ENCODE measurements around the gene ITFG1.

ITFG1 gene

DNA sequence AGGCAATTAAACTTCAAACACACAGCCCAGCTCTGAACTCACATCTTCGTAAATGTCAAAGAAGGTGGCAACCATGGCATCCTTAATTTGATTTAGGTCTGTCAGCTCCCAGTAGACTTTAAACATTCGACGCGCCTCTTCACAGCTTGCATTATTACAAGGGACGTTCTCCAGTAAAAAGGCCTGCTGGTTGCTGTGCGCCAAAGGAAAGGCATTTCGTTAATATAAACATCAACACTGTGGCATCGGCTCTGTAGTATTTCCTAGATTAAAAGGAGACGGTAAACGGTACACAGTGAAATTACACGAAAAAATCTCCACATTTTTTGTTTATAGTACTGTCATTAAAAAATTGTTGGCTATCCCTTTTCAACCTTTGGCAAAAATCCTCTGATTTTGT lies 200.4 kb downstream of the ITFG1 start:
- H3K27ac ChIP-seq, result no peak overlapping the region
- TF ChIP-seq, protein P1, sequence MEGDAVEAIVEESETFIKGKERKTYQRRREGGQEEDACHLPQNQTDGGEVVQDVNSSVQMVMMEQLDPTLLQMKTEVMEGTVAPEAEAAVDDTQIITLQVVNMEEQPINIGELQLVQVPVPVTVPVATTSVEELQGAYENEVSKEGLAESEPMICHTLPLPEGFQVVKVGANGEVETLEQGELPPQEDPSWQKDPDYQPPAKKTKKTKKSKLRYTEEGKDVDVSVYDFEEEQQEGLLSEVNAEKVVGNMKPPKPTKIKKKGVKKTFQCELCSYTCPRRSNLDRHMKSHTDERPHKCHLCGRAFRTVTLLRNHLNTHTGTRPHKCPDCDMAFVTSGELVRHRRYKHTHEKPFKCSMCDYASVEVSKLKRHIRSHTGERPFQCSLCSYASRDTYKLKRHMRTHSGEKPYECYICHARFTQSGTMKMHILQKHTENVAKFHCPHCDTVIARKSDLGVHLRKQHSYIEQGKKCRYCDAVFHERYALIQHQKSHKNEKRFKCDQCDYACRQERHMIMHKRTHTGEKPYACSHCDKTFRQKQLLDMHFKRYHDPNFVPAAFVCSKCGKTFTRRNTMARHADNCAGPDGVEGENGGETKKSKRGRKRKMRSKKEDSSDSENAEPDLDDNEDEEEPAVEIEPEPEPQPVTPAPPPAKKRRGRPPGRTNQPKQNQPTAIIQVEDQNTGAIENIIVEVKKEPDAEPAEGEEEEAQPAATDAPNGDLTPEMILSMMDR (conservative IDR thresholded peaks at IDR 0.05), result no peak
- no peak for TF ChIP-seq ZFX (IDR thresholded peaks at IDR 0.05)

DNA sequence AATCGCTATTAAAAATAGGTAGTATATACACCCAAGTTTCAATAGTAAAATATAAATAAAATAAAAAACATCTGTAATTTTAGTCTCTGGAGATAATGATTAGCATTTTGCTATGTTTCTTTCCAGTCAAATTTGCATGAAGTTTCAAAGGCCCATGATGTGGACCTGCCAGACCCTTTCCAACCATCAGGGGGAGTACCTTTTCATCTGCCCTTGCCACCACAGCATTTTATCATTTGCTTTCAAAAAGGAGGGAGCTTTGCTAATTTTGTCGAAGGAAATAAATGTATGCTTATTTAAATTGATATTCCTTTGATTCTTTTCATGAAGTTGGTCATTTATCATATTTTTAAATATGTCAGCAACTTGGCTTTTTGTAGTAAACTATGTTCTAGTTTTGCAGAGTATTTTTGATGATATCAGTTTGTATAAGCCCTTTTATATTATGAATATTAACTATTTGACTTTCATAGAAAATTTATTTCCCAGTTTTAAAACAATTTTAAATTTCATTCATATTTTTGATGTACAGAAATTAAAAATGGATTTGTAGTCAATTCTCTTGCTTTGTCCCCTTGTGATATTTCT lies 201.9 kb downstream of the ITFG1 start:
- no peak overlapping the region for H3K27ac ChIP-seq

DNA sequence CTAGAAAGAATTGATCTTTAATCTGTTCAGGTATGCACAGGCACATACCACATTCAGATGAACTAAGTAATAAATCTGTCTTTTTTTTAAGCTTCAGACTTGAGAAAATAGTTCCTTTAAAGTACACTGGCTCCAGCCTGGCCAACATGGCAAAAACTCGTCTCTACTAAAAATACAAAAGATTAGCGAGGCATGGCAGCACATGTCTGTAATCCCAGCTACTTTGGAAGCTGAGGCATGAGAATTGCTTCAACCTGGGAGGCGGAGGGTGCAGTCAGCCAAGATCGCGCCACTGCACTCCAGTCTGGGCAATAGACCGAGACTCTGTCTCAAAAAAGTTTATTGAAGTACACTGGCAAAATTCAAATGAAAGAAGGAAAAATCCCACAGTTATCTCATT lies 206.1 kb downstream of the ITFG1 start:
- TF ChIP-seq, protein P1 (conservative IDR thresholded peaks at IDR 0.05), result no peak
- no peak for TF ChIP-seq ZFX (IDR thresholded peaks at IDR 0.05)
- no peak overlapping the region for H3K27ac ChIP-seq

More for the DNA sequence above, 201.9 kb downstream of the ITFG1 start:
- TF ChIP-seq ZFX (IDR thresholded peaks at IDR 0.05), result no peak
- TF ChIP-seq, protein P1 (conservative IDR thresholded peaks at IDR 0.05), result peak; percentile 84

DNA sequence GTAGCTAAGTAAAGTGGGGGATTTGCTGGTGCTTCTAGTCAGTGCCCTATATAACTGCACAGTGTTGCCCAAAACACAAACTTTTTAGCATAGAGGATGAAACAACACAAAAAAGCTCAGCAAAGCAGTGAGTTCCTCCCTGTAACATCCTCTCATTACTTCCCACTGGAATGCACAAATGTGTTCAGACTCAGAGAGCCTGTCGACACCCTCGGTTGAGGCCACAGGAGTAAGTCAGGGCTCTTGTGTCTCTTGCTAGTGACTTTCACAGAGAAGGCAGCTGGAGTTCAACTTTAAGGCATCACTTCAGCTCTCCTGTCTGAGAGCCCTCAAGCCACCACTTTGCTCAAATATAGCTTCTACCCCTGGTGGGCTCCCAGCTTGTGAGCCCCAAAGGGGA lies 209.9 kb downstream of the ITFG1 start:
- TF ChIP-seq, protein P1 (conservative IDR thresholded peaks at IDR 0.05), result no peak
- no peak for TF ChIP-seq ZFX (IDR thresholded peaks at IDR 0.05)
- H3K27ac ChIP-seq, result no peak overlapping the region

DNA sequence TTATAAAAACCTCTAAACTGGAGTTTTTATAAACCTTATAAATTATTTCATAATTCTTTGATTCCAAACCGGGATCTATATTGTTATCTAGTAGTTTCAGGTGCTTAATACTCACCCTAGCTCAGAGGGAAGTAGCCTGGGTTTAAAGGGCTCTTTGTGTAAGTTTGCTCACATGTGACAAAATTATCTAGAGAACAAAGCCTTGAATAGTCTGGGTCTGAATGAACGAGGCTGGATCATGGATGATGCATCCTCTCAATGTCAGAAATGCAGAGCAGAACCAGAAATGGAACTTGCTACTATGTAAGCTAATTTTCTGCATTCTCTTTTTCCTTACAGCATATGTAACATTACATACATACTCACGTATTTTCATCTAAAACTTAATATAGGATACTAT lies 213.2 kb downstream of the ITFG1 start:
- TF ChIP-seq, protein P1 (conservative IDR thresholded peaks at IDR 0.05), result no peak
- no peak for TF ChIP-seq ZFX (IDR thresholded peaks at IDR 0.05)
- H3K27ac ChIP-seq, result no peak overlapping the region

DNA sequence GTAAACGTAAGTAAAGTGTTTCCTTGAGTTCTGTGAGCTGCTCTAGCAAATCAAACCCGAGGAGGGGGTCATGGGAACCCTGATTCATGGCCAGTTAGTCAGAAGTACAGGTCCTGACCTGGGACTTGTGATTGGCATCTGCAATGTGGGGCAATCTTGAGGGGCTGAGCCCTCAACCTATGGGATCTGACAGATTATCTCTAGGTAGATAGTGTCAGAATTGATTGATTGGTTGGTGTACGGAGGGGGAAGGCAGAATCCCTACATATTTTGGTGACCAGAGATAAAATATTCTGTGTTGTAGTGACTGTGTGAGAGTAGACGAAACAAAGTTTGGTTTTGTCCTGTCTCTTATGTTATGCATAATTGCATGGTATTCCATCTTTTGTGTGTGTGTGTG lies 216.7 kb downstream of the ITFG1 start:
- no peak overlapping the region for H3K27ac ChIP-seq
- TF ChIP-seq, protein P1 (conservative IDR thresholded peaks at IDR 0.05), result no peak
- no peak for TF ChIP-seq ZFX (IDR thresholded peaks at IDR 0.05)

DNA sequence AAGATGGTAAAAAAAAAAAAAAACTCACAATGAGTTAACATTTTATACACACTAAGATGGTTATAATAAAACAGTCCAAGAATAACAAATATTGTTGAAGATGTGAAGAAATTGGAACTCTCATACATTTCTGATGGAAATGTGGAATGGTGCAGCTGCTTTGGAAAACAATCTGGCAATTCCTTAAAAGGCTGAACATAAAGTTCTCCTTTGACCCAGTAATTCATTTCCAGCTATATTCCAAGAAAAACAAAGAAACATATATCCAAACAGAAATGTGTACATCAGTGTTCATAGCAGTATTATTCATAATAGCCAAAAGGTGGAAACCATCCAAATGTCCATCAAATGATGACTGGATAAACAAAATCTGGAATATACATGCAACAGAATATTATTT lies 219.8 kb downstream of the ITFG1 start:
- H3K27ac ChIP-seq, result no peak overlapping the region
- TF ChIP-seq ZFX (IDR thresholded peaks at IDR 0.05), result no peak
- TF ChIP-seq, protein P1 (conservative IDR thresholded peaks at IDR 0.05), result no peak

All from C4-2B (cell line).